ENCODE data around the gene NLGN1. TPM values are rescaled to one million over a fixed set of nuclear protein-coding genes. Genes with fewer than 3 reads are reported as not detected.

The NLGN1 gene
- polyA plus RNA-seq, 3 donors from 2014 or later: not detected

- H3K4me1 Mint-ChIP-seq: no peaks in the 10 kb centered on the region
- no peaks in the 10 kb centered on the region for H3K36me3 Mint-ChIP-seq
- peaks cover 6 to 27% (median 12%) of the 10 kb centered on the region in 6 donors for H3K9me3 Mint-ChIP-seq
- no peak overlapping the region for H3K27ac Mint-ChIP-seq
- no peak overlapping the region for H3K4me3 Mint-ChIP-seq
- H3K27me3 Mint-ChIP-seq (ENCODE audit: low read depth in 3 of 3): no peaks in the 10 kb centered on the region
- no peak for DNase-seq
These were observed 589.4 kb downstream of the NLGN1 start for GRCh38 chr3:173986861-173987410.

- no peak for DNase-seq
- H3K36me3 Mint-ChIP-seq: no peaks in the 10 kb centered on the region
- peaks cover 2 to 28% (median 10%) of the 10 kb centered on the region in 6 donors for H3K9me3 Mint-ChIP-seq
- no peak overlapping the region for H3K4me3 Mint-ChIP-seq
- no peaks in the 10 kb centered on the region for H3K4me1 Mint-ChIP-seq
- H3K27me3 Mint-ChIP-seq (ENCODE audit: low read depth in 3 of 3): no peaks in the 10 kb centered on the region
- H3K27ac Mint-ChIP-seq: no peak overlapping the region
These were observed 591.4 kb downstream of the NLGN1 start for GRCh38 chr3:173988909-173989308.

- Mint-ChIP-seq H3K4me1 (no peaks in the 10 kb centered on the region), H3K27ac (no peak overlapping the region)
These were observed 594.9 kb downstream of the NLGN1 start for GRCh38 chr3:173992416-173992815.

GRCh38 chr3:173993299-173993698 is 595.8 kb downstream of the NLGN1 start:
- DNase-seq: no peak
- no peak overlapping the region for H3K4me3 Mint-ChIP-seq
- H3K9me3 Mint-ChIP-seq: peaks cover 0 to 27% (median 6%) of the 10 kb centered on the region in 6 donors
- H3K36me3 Mint-ChIP-seq: no peaks in the 10 kb centered on the region
- H3K27ac Mint-ChIP-seq: no peak overlapping the region
- H3K4me1 Mint-ChIP-seq: no peaks in the 10 kb centered on the region
- no peaks in the 10 kb centered on the region for H3K27me3 Mint-ChIP-seq (ENCODE audit: low read depth in 3 of 3)

More at GRCh38 chr3:173992416-173992815, 594.9 kb downstream of the NLGN1 start:
- H3K9me3 Mint-ChIP-seq: peaks cover 0 to 23% (median 6%) of the 10 kb centered on the region in 6 donors
- no peaks in the 10 kb centered on the region for H3K27me3 Mint-ChIP-seq (ENCODE audit: low read depth in 3 of 3)
- H3K36me3 Mint-ChIP-seq: no peaks in the 10 kb centered on the region
- DNase-seq: no peak
- H3K4me3 Mint-ChIP-seq: no peak overlapping the region

- Mint-ChIP-seq H3K4me3 (no peak overlapping the region), H3K27me3 (ENCODE audit: low read depth in 3 of 3) (peaks cover 0 to 1% (median 0%) of the 10 kb centered on the region in 3 donors), H3K9me3 (peaks cover 0 to 23% (median 10%) of the 10 kb centered on the region in 6 donors), H3K36me3 (no peaks in the 10 kb centered on the region), H3K4me1 (no peaks in the 10 kb centered on the region), H3K27ac (no peak overlapping the region)
- DNase-seq: no peak
These were observed 603.1 kb downstream of the NLGN1 start for GRCh38 chr3:174000675-174001074.

GRCh38 chr3:174002543-174002942 is 605.0 kb downstream of the NLGN1 start:
- Mint-ChIP-seq H3K4me3 (no peak overlapping the region), H3K36me3 (no peaks in the 10 kb centered on the region), H3K4me1 (no peaks in the 10 kb centered on the region), H3K27ac (no peak overlapping the region), H3K27me3 (ENCODE audit: low read depth in 3 of 3) (peaks cover 0 to 1% (median 0%) of the 10 kb centered on the region in 3 donors), H3K9me3 (peaks cover 0 to 27% (median 15%) of the 10 kb centered on the region in 6 donors)
- DNase-seq: no peak

- H3K27ac Mint-ChIP-seq: no peak overlapping the region
- no peaks in the 10 kb centered on the region for H3K27me3 Mint-ChIP-seq (ENCODE audit: low read depth in 3 of 3)
- peaks cover 0 to 4% (median 3%) of the 10 kb centered on the region in 3 donors for H3K36me3 Mint-ChIP-seq
- H3K9me3 Mint-ChIP-seq: peaks cover 5 to 45% (median 13%) of the 10 kb centered on the region in 6 donors
- DNase-seq: no peak
- no peaks in the 10 kb centered on the region for H3K4me1 Mint-ChIP-seq
- H3K4me3 Mint-ChIP-seq: no peak overlapping the region
These were observed 613.4 kb downstream of the NLGN1 start for GRCh38 chr3:174010907-174011306.

GRCh38 chr3:174016186-174016585 is 618.6 kb downstream of the NLGN1 start:
- no peaks in the 10 kb centered on the region for H3K4me1 Mint-ChIP-seq
- DNase-seq: no peak
- H3K9me3 Mint-ChIP-seq: peaks cover 3 to 50% (median 17%) of the 10 kb centered on the region in 6 donors
- no peak overlapping the region for H3K4me3 Mint-ChIP-seq
- H3K27me3 Mint-ChIP-seq (ENCODE audit: low read depth in 3 of 3): peaks cover 0 to 3% (median 0%) of the 10 kb centered on the region in 3 donors
- peaks cover 0 to 4% (median 3%) of the 10 kb centered on the region in 3 donors for H3K36me3 Mint-ChIP-seq
- no peak overlapping the region for H3K27ac Mint-ChIP-seq

GRCh38 chr3:174020156-174020555 is 622.6 kb downstream of the NLGN1 start:
- Mint-ChIP-seq H3K27me3 (ENCODE audit: low read depth in 3 of 3) (peaks cover 0 to 3% (median 0%) of the 10 kb centered on the region in 3 donors), H3K27ac (no peak overlapping the region), H3K4me3 (no peak overlapping the region), H3K4me1 (no peaks in the 10 kb centered on the region), H3K9me3 (peaks cover 5 to 46% (median 8%) of the 10 kb centered on the region in 6 donors), H3K36me3 (peaks cover 0 to 4% (median 0%) of the 10 kb centered on the region in 3 donors)
- DNase-seq: no peak

- H3K4me1 Mint-ChIP-seq: no peaks in the 10 kb centered on the region
- DNase-seq: no peak
- H3K27me3 Mint-ChIP-seq (ENCODE audit: low read depth in 3 of 3): peaks cover 0 to 3% (median 3%) of the 10 kb centered on the region in 3 donors
- no peak overlapping the region for H3K27ac Mint-ChIP-seq
- peaks cover 5 to 37% (median 12%) of the 10 kb centered on the region in 6 donors for H3K9me3 Mint-ChIP-seq
- no peaks in the 10 kb centered on the region for H3K36me3 Mint-ChIP-seq
- H3K4me3 Mint-ChIP-seq: no peak overlapping the region
These were observed 625.9 kb downstream of the NLGN1 start for GRCh38 chr3:174023421-174023820.

- Mint-ChIP-seq H3K4me3 (no peak overlapping the region), H3K4me1 (no peaks in the 10 kb centered on the region), H3K27ac (no peak overlapping the region), H3K36me3 (no peaks in the 10 kb centered on the region), H3K27me3 (ENCODE audit: low read depth in 3 of 3) (peaks cover 0 to 3% (median 3%) of the 10 kb centered on the region in 3 donors), H3K9me3 (peaks cover 10 to 56% (median 25%) of the 10 kb centered on the region in 6 donors)
- no peak for DNase-seq
These were observed 631.1 kb downstream of the NLGN1 start for GRCh38 chr3:174028673-174029072.

GRCh38 chr3:174035328-174035886 is 637.9 kb downstream of the NLGN1 start:
- no peaks in the 10 kb centered on the region for H3K36me3 Mint-ChIP-seq
- H3K27ac Mint-ChIP-seq: no peak overlapping the region
- peak; percentile 12 to 30 (median 22) for DNase-seq
- peaks cover 4 to 45% (median 15%) of the 10 kb centered on the region in 6 donors for H3K9me3 Mint-ChIP-seq
- H3K27me3 Mint-ChIP-seq (ENCODE audit: low read depth in 3 of 3): peaks cover 0 to 4% (median 3%) of the 10 kb centered on the region in 3 donors
- no peaks in the 10 kb centered on the region for H3K4me1 Mint-ChIP-seq
- H3K4me3 Mint-ChIP-seq: no peak overlapping the region

GRCh38 chr3:174046311-174046710 is 648.8 kb downstream of the NLGN1 start:
- DNase-seq: no peak
- Mint-ChIP-seq H3K4me3 (no peak overlapping the region), H3K4me1 (no peaks in the 10 kb centered on the region), H3K36me3 (peaks cover 0 to 4% (median 3%) of the 10 kb centered on the region in 3 donors), H3K27me3 (ENCODE audit: low read depth in 3 of 3) (no peaks in the 10 kb centered on the region), H3K9me3 (peaks cover 10 to 47% (median 18%) of the 10 kb centered on the region in 6 donors), H3K27ac (no peak overlapping the region)

- Mint-ChIP-seq H3K9me3 (peaks cover 8 to 28% (median 18%) of the 10 kb centered on the region in 6 donors), H3K4me3 (no peak overlapping the region), H3K4me1 (no peaks in the 10 kb centered on the region), H3K27ac (no peak overlapping the region), H3K36me3 (peaks cover 0 to 1% (median under 1%) of the 10 kb centered on the region in 3 donors), H3K27me3 (ENCODE audit: low read depth in 3 of 3) (no peaks in the 10 kb centered on the region)
- no peak for DNase-seq
These were observed 651.9 kb downstream of the NLGN1 start for GRCh38 chr3:174049472-174049871.

Data from immature natural killer cell (primary cell).